Smooth muscle cell (in vitro differentiated cells): ENCODE results near the gene PTPRG. TPM values are rescaled to one million over a fixed set of nuclear protein-coding genes. Genes with fewer than 3 reads are reported as not detected.

Experiments
- DNase-seq: peaks from one replicate; lab custom pipeline; 2025; ENCODE audit not compliant: unreplicated experiment; lab: John Stamatoyannopoulos, UW
- H2AFZ ChIP-seq: fragments of 200-600 bp; sonication (generic); 2 replicates; pipeline ENCODE4 v1.6.0; 2016; ENCODE audit warnings: antibody characterized with exemption, low read depth, mild to moderate bottlenecking
- H3F3A ChIP-seq: fragments of 200-600 bp; sonication (generic); 2 replicates; pipeline ENCODE4 v1.6.0; 2017; ENCODE audit warnings: antibody characterized with exemption, low read depth
- H3K27ac ChIP-seq: fragments of 200-600 bp; sonication (generic); 2 replicates; pipeline ENCODE4 v1.5.1; 2016; ENCODE audit warnings: low read depth, mild to moderate bottlenecking
- H3K27me3 ChIP-seq: fragments of 200-600 bp; sonication (generic); 2 replicates; pipeline ENCODE4 v1.6.1; 2016; ENCODE audit warnings: low read depth, mild to moderate bottlenecking
- H3K36me3 ChIP-seq: fragments of 200-600 bp; sonication (generic); 2 replicates; pipeline ENCODE4 v1.5.1; 2016; ENCODE audit warnings: low read depth
- H3K4me1 ChIP-seq: fragments of 200-600 bp; sonication (generic); 2 replicates; pipeline ENCODE4 v1.5.1; 2016; ENCODE audit warnings: low read depth
- H3K4me2 ChIP-seq: fragments of 200-600 bp; sonication (generic); 2 replicates; pipeline ENCODE4 v1.6.0; 2016; ENCODE audit warnings: mild to moderate bottlenecking
- H3K4me3 ChIP-seq: fragments of 200-600 bp; sonication (generic); 2 replicates; pipeline ENCODE4 v1.5.1; 2016; ENCODE audit warnings: mild to moderate bottlenecking
- H3K79me2 ChIP-seq: fragments of 200-600 bp; sonication (generic); 2 replicates; pipeline ENCODE4 v1.6.0; 2016; ENCODE audit warnings: low read depth, mild to moderate bottlenecking
- H3K9ac ChIP-seq: fragments of 200-600 bp; sonication (generic); 2 replicates; pipeline ENCODE4 v1.6.0; 2016; ENCODE audit warnings: low read depth
- H3K9me3 ChIP-seq: fragments of 200-600 bp; sonication (generic); replicated peaks from 2 replicates; pipeline ENCODE4 v1.5.1; 2016; ENCODE audit warnings: low read depth
- H4K20me1 ChIP-seq: fragments of 200-600 bp; sonication (generic); 2 replicates; pipeline ENCODE4 v1.6.0; 2016; ENCODE audit warnings: low read depth
- CTCF ChIP-seq: fragments of 200-600 bp; sonication (generic); IDR thresholded peaks from 2 replicates; pipeline ENCODE4 v1.5.1; 2017; ENCODE audit warnings: borderline replicate concordance, mild to moderate bottlenecking, antibody characterized with exemption; ENCODE audit not compliant: insufficient read depth, poor library complexity, severe bottlenecking
- WGBS: methylation state at CpG from one replicate; pipeline ENCODE4 v1.1.7; 2016; ENCODE audit warnings: low lambda C conversion rate; 5-methylcytosine and 5-hydroxymethylcytosine counted together
- polyA plus RNA-seq: library from polyadenylated mRNA; unstranded; fragments of >200 nt; fragmentation: Nextera tagmentation; extraction: Ambion mirVana; gene quantifications from 2 replicates; pipeline ENCODE4 v1.2.1, GENCODE V29; 2016
- total RNA-seq: library from RNA; depleted of rRNA; stranded (reverse); fragments of >200 nt; gene quantifications from 2 replicates; pipeline ENCODE4 v1.2.3, GENCODE V29; 2014

The PTPRG gene
- total and polyA plus RNA-seq, 2 experiments from 2014 or later, result 21.2 to 87.3 TPM

DNA sequence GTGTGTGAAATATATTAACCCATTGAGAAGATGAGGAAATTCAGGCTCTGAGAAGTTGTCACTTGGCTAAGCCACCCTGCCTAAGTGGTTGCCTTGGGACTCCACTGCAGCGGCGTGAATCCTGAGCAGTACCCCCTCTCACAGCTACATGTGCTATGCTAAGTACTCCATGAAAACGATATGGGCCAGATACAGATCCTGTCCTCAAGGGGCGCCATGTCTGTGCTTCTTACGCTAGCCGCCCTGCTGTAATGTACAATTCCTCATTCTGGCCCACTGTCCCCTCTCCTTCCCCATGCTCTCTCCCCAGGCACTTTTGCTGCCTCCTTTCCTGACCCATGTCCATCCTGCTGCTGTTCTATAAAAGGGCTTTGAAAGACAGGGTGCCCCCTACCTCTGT lies 671.7 kb downstream of the PTPRG start:
- DNase-seq, result no peak
- H3K27ac ChIP-seq, result no peak overlapping the region
- no peaks in the 10 kb centered on the region for H3K9me3 ChIP-seq
- no peak overlapping the region for H2AFZ ChIP-seq
- H3K9ac ChIP-seq, result no peak overlapping the region
- H3K4me3 ChIP-seq, result no peak overlapping the region
- peaks cover 5% of the 10 kb centered on the region for H3K4me1 ChIP-seq
- peaks cover 17% of the 10 kb centered on the region for H4K20me1 ChIP-seq
- no peaks in the 10 kb centered on the region for H3K27me3 ChIP-seq
- H3K79me2 ChIP-seq, result no peaks in the 10 kb centered on the region
- H3K4me2 ChIP-seq, result no peak overlapping the region
- no peaks in the 10 kb centered on the region for H3K36me3 ChIP-seq
- 89% methylated on average over 6 of the region's 6 CpGs for WGBS
- no peak for TF ChIP-seq CTCF
- no peaks in the 10 kb centered on the region for H3F3A ChIP-seq

DNA sequence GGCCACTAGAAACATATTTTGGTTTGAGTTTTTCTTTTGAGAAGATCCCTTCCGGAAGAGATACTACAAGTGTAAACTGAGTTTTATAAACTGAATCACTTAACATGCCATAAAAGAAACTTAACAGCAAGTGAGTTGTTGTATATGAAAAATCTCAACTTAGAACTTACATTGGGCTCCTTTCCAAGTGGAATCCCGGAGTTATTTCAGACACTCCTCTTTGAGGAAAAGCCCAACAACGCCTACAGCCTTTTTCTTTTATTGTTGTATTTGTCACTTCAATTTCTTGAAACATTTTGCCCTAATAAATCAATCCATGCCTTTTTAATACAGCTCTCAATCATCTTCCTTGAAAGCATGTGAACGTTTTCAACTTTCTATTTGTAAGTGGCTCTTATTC lies 674.6 kb downstream of the PTPRG start:
- 92% methylated on average over 4 of the region's 4 CpGs for WGBS
- Histone ChIP-seq H3K9ac (no peak overlapping the region), H4K20me1 (peaks cover 38% of the 10 kb centered on the region), H3K27me3 (no peaks in the 10 kb centered on the region), H2AFZ (no peak overlapping the region), H3K4me2 (no peak overlapping the region), H3K4me1 (peaks cover 8% of the 10 kb centered on the region), H3K27ac (no peak overlapping the region), H3K4me3 (no peak overlapping the region), H3K36me3 (no peaks in the 10 kb centered on the region), H3F3A (peaks cover 5% of the 10 kb centered on the region), H3K79me2 (no peaks in the 10 kb centered on the region), H3K9me3 (no peaks in the 10 kb centered on the region)
- DNase-seq, result no peak
- TF ChIP-seq CTCF, result no peak

GRCh38 chr3:62237286-62237948 lies 676.0 kb downstream of the PTPRG start:
- H3K9ac ChIP-seq, result no peak overlapping the region
- no peaks in the 10 kb centered on the region for H3K36me3 ChIP-seq
- no peaks in the 10 kb centered on the region for H3K9me3 ChIP-seq
- no peak overlapping the region for H3K4me2 ChIP-seq
- WGBS, result 73% methylated on average over 5 of the region's 5 CpGs
- no peak overlapping the region for H3K4me3 ChIP-seq
- H3K4me1 ChIP-seq, result peaks cover 22% of the 10 kb centered on the region
- H3K27me3 ChIP-seq, result no peaks in the 10 kb centered on the region
- H4K20me1 ChIP-seq, result peaks cover 40% of the 10 kb centered on the region
- no peaks in the 10 kb centered on the region for H3K79me2 ChIP-seq
- TF ChIP-seq CTCF, result no peak
- peaks cover 5% of the 10 kb centered on the region for H3F3A ChIP-seq
- DNase-seq, result no peak
- H2AFZ ChIP-seq, result no peak overlapping the region
- H3K27ac ChIP-seq, result no peak overlapping the region

DNA sequence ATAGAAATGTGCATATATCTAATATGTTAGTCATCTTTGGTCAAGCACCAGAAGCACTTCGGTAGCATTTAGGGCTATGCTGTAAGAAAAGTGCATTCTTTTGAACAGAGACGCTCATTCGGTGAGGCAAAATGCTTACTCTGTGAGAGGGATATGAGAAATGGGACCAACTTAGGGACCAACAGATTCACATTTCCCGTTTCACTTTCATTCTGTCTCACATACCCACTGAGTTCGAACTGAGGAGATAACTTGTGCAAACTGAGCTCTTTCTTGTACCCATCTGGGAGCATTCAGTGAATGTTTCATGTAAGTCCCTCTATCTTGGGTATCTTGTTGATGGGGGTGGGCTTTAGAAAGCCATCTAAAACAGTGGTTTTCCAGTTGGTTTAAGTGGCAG lies 676.6 kb downstream of the PTPRG start:
- H3F3A ChIP-seq, result peaks cover 5% of the 10 kb centered on the region
- no peak overlapping the region for H2AFZ ChIP-seq
- H3K36me3 ChIP-seq, result no peaks in the 10 kb centered on the region
- no peak for DNase-seq
- H3K9ac ChIP-seq, result no peak overlapping the region
- no peak for TF ChIP-seq CTCF
- H4K20me1 ChIP-seq, result peaks cover 36% of the 10 kb centered on the region
- H3K4me1 ChIP-seq, result peaks cover 25% of the 10 kb centered on the region
- no peaks in the 10 kb centered on the region for H3K9me3 ChIP-seq
- no peak overlapping the region for H3K4me2 ChIP-seq
- WGBS, result 92% methylated on average over 5 of the region's 5 CpGs
- H3K4me3 ChIP-seq, result no peak overlapping the region
- no peak overlapping the region for H3K27ac ChIP-seq
- H3K27me3 ChIP-seq, result no peaks in the 10 kb centered on the region
- no peaks in the 10 kb centered on the region for H3K79me2 ChIP-seq
